ENCODE results near the gene NUP214.

DNA sequence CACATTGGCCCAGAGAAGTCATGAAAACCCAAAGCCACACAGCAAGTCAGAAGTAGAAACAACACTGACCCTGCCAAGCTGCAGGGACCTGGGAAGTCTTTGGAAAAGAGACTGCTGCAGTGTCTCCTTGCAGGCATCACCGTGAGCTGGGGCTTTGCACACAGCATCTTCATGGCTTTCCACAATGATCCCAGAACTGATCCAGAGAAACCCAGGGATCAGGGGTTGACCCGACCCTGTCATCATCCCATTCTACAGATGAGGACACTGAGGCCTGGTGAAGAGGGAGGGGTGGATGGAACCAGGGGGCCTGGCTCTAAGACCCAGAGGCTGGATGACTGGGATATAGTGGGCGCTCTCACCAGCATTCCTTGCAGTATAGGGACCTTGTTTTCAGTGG lies 155.3 kb downstream of the NUP214 start:
- TF ChIP-seq, protein P1, sequence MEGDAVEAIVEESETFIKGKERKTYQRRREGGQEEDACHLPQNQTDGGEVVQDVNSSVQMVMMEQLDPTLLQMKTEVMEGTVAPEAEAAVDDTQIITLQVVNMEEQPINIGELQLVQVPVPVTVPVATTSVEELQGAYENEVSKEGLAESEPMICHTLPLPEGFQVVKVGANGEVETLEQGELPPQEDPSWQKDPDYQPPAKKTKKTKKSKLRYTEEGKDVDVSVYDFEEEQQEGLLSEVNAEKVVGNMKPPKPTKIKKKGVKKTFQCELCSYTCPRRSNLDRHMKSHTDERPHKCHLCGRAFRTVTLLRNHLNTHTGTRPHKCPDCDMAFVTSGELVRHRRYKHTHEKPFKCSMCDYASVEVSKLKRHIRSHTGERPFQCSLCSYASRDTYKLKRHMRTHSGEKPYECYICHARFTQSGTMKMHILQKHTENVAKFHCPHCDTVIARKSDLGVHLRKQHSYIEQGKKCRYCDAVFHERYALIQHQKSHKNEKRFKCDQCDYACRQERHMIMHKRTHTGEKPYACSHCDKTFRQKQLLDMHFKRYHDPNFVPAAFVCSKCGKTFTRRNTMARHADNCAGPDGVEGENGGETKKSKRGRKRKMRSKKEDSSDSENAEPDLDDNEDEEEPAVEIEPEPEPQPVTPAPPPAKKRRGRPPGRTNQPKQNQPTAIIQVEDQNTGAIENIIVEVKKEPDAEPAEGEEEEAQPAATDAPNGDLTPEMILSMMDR (IDR thresholded peaks at IDR 0.05): no peak
- TF ChIP-seq POLR2A (IDR thresholded peaks at IDR 0.05): no peak
